H9 (cell line): ENCODE results near the gene EDNRA. TPM values are rescaled to one million over a fixed set of nuclear protein-coding genes. Genes with fewer than 3 reads are reported as not detected.

ENCODE experiments used
- DNase-seq: peaks from one replicate; pipeline ENCODE4 v3.0.0-alpha.2; 2017
- H2AFZ ChIP-seq: one replicate; pipeline ENCODE4 v1.6.1; 2013; ENCODE audit warnings: mild to moderate bottlenecking, low read length, control low read depth, moderate library complexity
- H2AK5ac ChIP-seq: 2 replicates; pipeline ENCODE4 v1.6.1; 2013; ENCODE audit warnings: low read length, control low read depth, mixed read lengths; ENCODE audit not compliant: insufficient read length
- H2BK120ac ChIP-seq: one replicate; pipeline ENCODE4 v1.6.1; 2013; ENCODE audit warnings: low read depth, mild to moderate bottlenecking, low read length, control low read depth, inconsistent platforms; ENCODE audit not compliant: poor library complexity, severe bottlenecking
- H2BK12ac ChIP-seq: 2 replicates; pipeline ENCODE4 v1.6.1; 2013; ENCODE audit warnings: low read length, control low read depth, mixed read lengths, low read depth; ENCODE audit not compliant: insufficient read length
- H2BK15ac ChIP-seq: 2 replicates; pipeline ENCODE4 v1.6.1; 2013; ENCODE audit warnings: low read depth, low read length, control low read depth
- H2BK20ac ChIP-seq: one replicate; pipeline ENCODE4 v1.6.1; 2013; ENCODE audit warnings: low read depth, mild to moderate bottlenecking, low read length, control low read depth, inconsistent platforms; ENCODE audit not compliant: poor library complexity, severe bottlenecking
- H2BK5ac ChIP-seq: 2 replicates; pipeline ENCODE4 v1.6.1; 2013; ENCODE audit warnings: low read length, control low read depth, mixed read lengths; ENCODE audit not compliant: insufficient read length
- H3K14ac ChIP-seq: 2 replicates; pipeline ENCODE4 v1.6.1; 2013; ENCODE audit warnings: low read length, control low read depth; ENCODE audit not compliant: insufficient read depth
- H3K18ac ChIP-seq: 2 replicates; pipeline ENCODE4 v1.6.1; 2013; ENCODE audit warnings: low read depth, mild to moderate bottlenecking, mixed read lengths, low read length, control low read depth; ENCODE audit not compliant: insufficient read length
- H3K23ac ChIP-seq: 2 replicates; pipeline ENCODE4 v1.6.1; 2013; ENCODE audit warnings: low read length, control low read depth, mixed read lengths, low read depth; ENCODE audit not compliant: insufficient read length
- H3K23me2 ChIP-seq: 2 replicates; pipeline ENCODE4 v1.6.1; 2013; ENCODE audit warnings: low read depth, mild to moderate bottlenecking, mixed read lengths, low read length, control low read depth; ENCODE audit not compliant: insufficient read length, poor library complexity, severe bottlenecking
- H3K27ac ChIP-seq: 2 replicates; pipeline ENCODE4 v1.5.1; 2013; ENCODE audit warnings: low read length, control low read depth, mixed read lengths, low read depth; ENCODE audit not compliant: insufficient read length
- H3K27me3 ChIP-seq: 2 replicates; pipeline ENCODE4 v1.6.1; 2013; ENCODE audit warnings: low read length, control low read depth, inconsistent platforms; ENCODE audit not compliant: insufficient read depth
- H3K4ac ChIP-seq: 2 replicates; pipeline ENCODE4 v1.6.1; 2013; ENCODE audit warnings: low read depth, mild to moderate bottlenecking, control low read depth, inconsistent platforms, low read length, moderate library complexity
- H3K4me1 ChIP-seq: 2 replicates; pipeline ENCODE4 v1.6.1; 2013; ENCODE audit warnings: low read length, control low read depth, inconsistent platforms; ENCODE audit not compliant: insufficient read depth
- H3K4me2 ChIP-seq: 2 replicates; pipeline ENCODE4 v1.6.1; 2013; ENCODE audit warnings: low read length, control low read depth, mixed read lengths; ENCODE audit not compliant: insufficient read length, insufficient read depth
- H3K56ac ChIP-seq: 2 replicates; pipeline ENCODE4 v1.6.1; 2013; ENCODE audit warnings: low read depth, mild to moderate bottlenecking, mixed read lengths, low read length, control low read depth; ENCODE audit not compliant: insufficient read length
- H3K79me1 ChIP-seq: 2 replicates; pipeline ENCODE4 v1.6.1; 2013; ENCODE audit warnings: low read depth, mild to moderate bottlenecking, moderate library complexity, low read length, control low read depth, inconsistent platforms; ENCODE audit not compliant: insufficient read depth, poor library complexity, severe bottlenecking
- H3K79me2 ChIP-seq: 2 replicates; pipeline ENCODE4 v1.6.1; 2013; ENCODE audit warnings: low read length, control low read depth, inconsistent platforms; ENCODE audit not compliant: insufficient read depth
- H3K9ac ChIP-seq: 2 replicates; pipeline ENCODE4 v1.6.1; 2013; ENCODE audit warnings: low read length, control low read depth, mixed read lengths; ENCODE audit not compliant: insufficient read length; ENCODE audit errors: extremely low read depth
- H3K9me3 ChIP-seq: one replicate; pipeline ENCODE4 v1.6.1; 2013; ENCODE audit warnings: low read depth, low read length, inconsistent platforms; ENCODE audit not compliant: control insufficient read depth
- H3T11ph ChIP-seq: one replicate; pipeline ENCODE4 v1.6.1; 2013; ENCODE audit warnings: mild to moderate bottlenecking, low read length, control low read depth, inconsistent platforms
- H4K20me1 ChIP-seq: one replicate; pipeline ENCODE4 v1.6.1; 2013; ENCODE audit not compliant: control insufficient read depth, insufficient read length, insufficient read depth
- H4K5ac ChIP-seq: 2 replicates; pipeline ENCODE4 v1.6.1; 2013; ENCODE audit warnings: low read depth, mild to moderate bottlenecking, mixed read lengths, low read length, control low read depth; ENCODE audit not compliant: insufficient read length
- H4K8ac ChIP-seq: replicated peaks from 2 replicates; pipeline ENCODE4 v1.6.1; 2013; ENCODE audit warnings: low read length, control low read depth, mixed read lengths, low read depth; ENCODE audit not compliant: insufficient read length
- H4K91ac ChIP-seq: 2 replicates; pipeline ENCODE4 v1.6.1; 2013; ENCODE audit warnings: low read depth, mild to moderate bottlenecking, moderate library complexity, mixed read lengths, low read length, control low read depth; ENCODE audit not compliant: insufficient read length
- H3K27ac Mint-ChIP-seq, 3 experiments: 2 replicates in 2 of 3; 3 replicates in 1 of 3; pipeline ENCODE4 v1.8.0; 2020 to 2021; ENCODE audit warnings: mixed read lengths in 3 of 3, mild to moderate bottlenecking in 1 of 3, moderate library complexity in 1 of 3
- H3K27me3 Mint-ChIP-seq: 2 replicates; pipeline ENCODE4 v1.8.0; 2021; ENCODE audit warnings: low read depth, mild to moderate bottlenecking, moderate library complexity, mixed read lengths
- H3K36me3 Mint-ChIP-seq, 3 experiments: 2 replicates in 2 of 3; 3 replicates in 1 of 3; pipeline ENCODE4 v1.8.0; 2020 to 2021; ENCODE audit warnings: low read depth in 3 of 3, mixed read lengths in 3 of 3; ENCODE audit not compliant: insufficient read depth in 1 of 3
- H3K4me1 Mint-ChIP-seq, 2 experiments: 2 replicates each; pipeline ENCODE4 v1.8.0; 2020; ENCODE audit warnings: mixed read lengths in 2 of 2
- H3K4me3 Mint-ChIP-seq, 2 experiments: 2 replicates in 1 of 2; 3 replicates in 1 of 2; pipeline ENCODE4 v1.8.0; 2020 to 2021; ENCODE audit warnings: mild to moderate bottlenecking in 2 of 2, mixed read lengths in 2 of 2, moderate library complexity in 1 of 2
- H3K9me3 Mint-ChIP-seq, 2 experiments: 2 replicates in 1 of 2; 3 replicates in 1 of 2; pipeline ENCODE4 v1.8.0; 2020; ENCODE audit warnings: mild to moderate bottlenecking in 2 of 2, mixed read lengths in 2 of 2, moderate library complexity in 1 of 2
- CTCF ChIP-seq: fragments of 200-600 bp; sonication (generic); conservative IDR thresholded peaks from 3 replicates; pipeline ENCODE4 v1.8.0; 2021; ENCODE audit warnings: antibody characterized with exemption, mild to moderate bottlenecking
- WGBS: extraction: QIAGEN DNeasy Blood & Tissue Kit; methylation state at CpG from one replicate; pipeline ENCODE4 v1.1.7; 2013; ENCODE audit warnings: missing lambda C conversion rate, low lambda C conversion rate, mixed read lengths; ENCODE audit not compliant: insufficient read length; ENCODE audit errors: extremely low coverage; 5-methylcytosine and 5-hydroxymethylcytosine counted together
- total RNA-seq: library from RNA; stranded (reverse); gene quantifications from 2 replicates; pipeline ENCODE4 v1.2.1, GENCODE V29; 2021

Gene EDNRA
- total RNA-seq, 1 experiment from 2014 or later, result 1.6 TPM

GRCh38 chr4:147482281-147482680 lies 1.4 kb downstream of the EDNRA start:
- H4K91ac ChIP-seq, result no peak overlapping the region
- no peak overlapping the region for H3K9ac ChIP-seq
- H3K14ac ChIP-seq, result no peak overlapping the region
- peaks cover 2% of the 10 kb centered on the region; the same call in 1 of the 2 replicates for H3K4me1 ChIP-seq
- no peak for DNase-seq
- H3K23me2 ChIP-seq, result peaks cover 9% of the 10 kb centered on the region
- peak overlapping the region in 1 of 2 experiments; percentile 89; a peak in 1 of 5 replicates for H3K4me3 Mint-ChIP-seq
- H2BK20ac ChIP-seq, result no peak overlapping the region
- peaks cover 12 to 17% of the 10 kb centered on the region in 2 experiments; a peak in 3 of 4 replicates for H3K4me1 Mint-ChIP-seq
- no peaks in the 10 kb centered on the region for H3K79me1 ChIP-seq
- H3K27ac ChIP-seq, result no peak overlapping the region
- H4K5ac ChIP-seq, result no peak overlapping the region
- no peak overlapping the region for H3K56ac ChIP-seq
- no peaks in the 10 kb centered on the region for H4K20me1 ChIP-seq
- H3K36me3 Mint-ChIP-seq, result no peaks in the 10 kb centered on the region
- no peaks in the 10 kb centered on the region for H3K9me3 ChIP-seq
- no peak overlapping the region for H4K8ac ChIP-seq
- no peak overlapping the region for H2BK120ac ChIP-seq
- no peak overlapping the region for H3K18ac ChIP-seq
- no peak overlapping the region for H2AFZ ChIP-seq
- no peaks in the 10 kb centered on the region for H3K9me3 Mint-ChIP-seq
- peaks cover 13% of the 10 kb centered on the region; the same call in 1 of the 2 replicates for H3K27me3 ChIP-seq
- H3K4me2 ChIP-seq, result peak overlapping the region; percentile 69
- no peak overlapping the region for H3T11ph ChIP-seq
- no peak overlapping the region for H2AK5ac ChIP-seq
- no peak overlapping the region for H2BK5ac ChIP-seq
- WGBS, result no CpG with 5 or more reads among the region's 2 CpGs
- no peak overlapping the region for H3K27ac Mint-ChIP-seq
- no peak overlapping the region for H2BK15ac ChIP-seq
- H3K27me3 Mint-ChIP-seq, result peaks cover 43% of the 10 kb centered on the region
- no peaks in the 10 kb centered on the region; the same call in 1 of the 2 replicates for H3K79me2 ChIP-seq
- H2BK12ac ChIP-seq, result no peak overlapping the region
- H3K23ac ChIP-seq, result no peak overlapping the region
- H3K4ac ChIP-seq, result no peak overlapping the region
- TF ChIP-seq CTCF, result no peak
